Activated CD4-positive, CD25-positive, alpha-beta regulatory T cell treated with anti-CD3 and anti-CD28 coated beads, Interleukin-2, amount 50 U/mL, for 16 hours (primary cell): ENCODE data around the gene GSTA1.
A peak's percentile ranks its signal among the peaks of the same experiment; 100 is the strongest.
"Not testable (repeated sequence)": the region's sequence is repeated elsewhere in the genome, so short reads cannot be mapped to it uniquely, and the experiment has no call there.

Source experiments
- DNase-seq: peaks from one replicate; pipeline ENCODE4 v3.0.0-alpha.2; 2020; ENCODE audit warnings: low read depth, low spot score

The GSTA1 gene

DNA sequence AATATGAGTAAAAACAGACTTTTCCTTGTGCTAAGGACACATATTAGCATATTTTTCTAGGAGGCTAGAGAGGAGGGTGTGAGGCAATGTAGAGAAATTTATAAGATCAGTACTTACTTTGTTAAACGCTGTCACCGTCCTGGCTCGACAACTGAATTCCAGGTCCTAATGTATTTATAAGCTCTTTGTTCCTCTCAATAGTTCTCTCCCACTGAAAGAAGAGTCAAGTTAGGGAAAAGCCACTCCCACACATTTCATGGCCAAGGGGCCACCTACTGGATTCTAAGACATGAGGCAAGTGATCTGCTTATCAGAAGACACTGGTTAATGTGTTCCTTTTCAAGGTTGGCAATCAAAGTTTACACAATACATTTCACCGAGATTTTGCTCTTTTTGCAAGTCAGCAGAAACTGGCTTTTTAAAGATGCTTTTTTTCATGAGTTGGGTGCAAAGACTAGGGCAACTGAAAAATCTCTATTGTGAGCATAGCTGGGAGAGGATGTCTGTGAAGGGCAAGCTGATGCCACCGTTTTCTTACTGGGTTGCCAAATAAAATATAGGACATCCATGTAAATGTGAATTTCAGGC lies at the start of gene GSTA1:
Gene GSTA1, minus strand, starts transcription at position 149 of the 588 bp plus-strand sequence. CDS start 4,549 bp downstream, outside the sequence.
- not testable (repeated sequence) for DNase-seq

DNA sequence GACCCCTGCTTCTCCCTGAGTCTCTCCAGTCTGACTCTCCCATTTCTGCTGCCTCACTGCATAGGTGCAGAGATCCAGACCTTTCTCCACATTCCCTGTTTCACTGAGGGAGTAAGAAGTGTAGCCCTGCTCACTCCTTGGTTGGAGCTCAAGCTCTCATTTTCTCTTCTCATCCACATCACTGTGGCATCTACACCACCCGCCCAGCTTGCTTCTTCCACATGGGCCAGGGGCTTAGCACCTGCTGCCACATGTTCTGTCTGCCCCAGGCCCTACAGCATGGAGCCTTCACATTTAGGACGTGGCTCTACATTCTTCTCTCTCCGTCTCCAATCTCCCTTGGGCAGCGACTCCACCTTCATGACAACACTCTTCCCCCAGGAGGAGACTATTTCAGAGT lies 45.5 kb upstream of the GSTA1 start:
- no peak for DNase-seq

DNA sequence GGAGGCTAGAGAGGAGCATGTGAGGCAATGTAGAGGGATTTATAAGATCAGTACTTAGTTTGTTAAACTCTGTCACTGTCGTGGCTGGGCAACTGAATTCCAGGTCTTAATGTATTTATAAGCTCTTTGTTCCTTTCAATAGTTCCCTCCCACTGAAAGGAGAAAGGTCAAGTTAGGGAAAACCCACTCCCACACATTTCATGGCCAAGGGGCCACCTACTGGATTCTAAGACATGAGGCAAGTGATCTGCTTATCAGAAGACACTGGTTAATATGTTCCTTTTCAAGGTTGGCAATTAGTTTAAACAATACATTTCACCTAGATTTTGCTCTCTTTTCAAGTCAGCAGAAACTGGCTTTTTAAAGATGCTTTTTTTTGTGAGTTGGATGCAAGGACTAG lies 42.4 kb upstream of the GSTA1 start:
- DNase-seq, result no peak

- DNase-seq, result no peak
Observed at GRCh38 chr6:52843605-52844004, 40.0 kb upstream of the GSTA1 start.

- no peak for DNase-seq
Observed at GRCh38 chr6:52840763-52841585, 37.4 kb upstream of the GSTA1 start, which contains the start of gene GSTA5. TSS of gene GSTA5 (minus strand) at chr6:52840813.

DNA sequence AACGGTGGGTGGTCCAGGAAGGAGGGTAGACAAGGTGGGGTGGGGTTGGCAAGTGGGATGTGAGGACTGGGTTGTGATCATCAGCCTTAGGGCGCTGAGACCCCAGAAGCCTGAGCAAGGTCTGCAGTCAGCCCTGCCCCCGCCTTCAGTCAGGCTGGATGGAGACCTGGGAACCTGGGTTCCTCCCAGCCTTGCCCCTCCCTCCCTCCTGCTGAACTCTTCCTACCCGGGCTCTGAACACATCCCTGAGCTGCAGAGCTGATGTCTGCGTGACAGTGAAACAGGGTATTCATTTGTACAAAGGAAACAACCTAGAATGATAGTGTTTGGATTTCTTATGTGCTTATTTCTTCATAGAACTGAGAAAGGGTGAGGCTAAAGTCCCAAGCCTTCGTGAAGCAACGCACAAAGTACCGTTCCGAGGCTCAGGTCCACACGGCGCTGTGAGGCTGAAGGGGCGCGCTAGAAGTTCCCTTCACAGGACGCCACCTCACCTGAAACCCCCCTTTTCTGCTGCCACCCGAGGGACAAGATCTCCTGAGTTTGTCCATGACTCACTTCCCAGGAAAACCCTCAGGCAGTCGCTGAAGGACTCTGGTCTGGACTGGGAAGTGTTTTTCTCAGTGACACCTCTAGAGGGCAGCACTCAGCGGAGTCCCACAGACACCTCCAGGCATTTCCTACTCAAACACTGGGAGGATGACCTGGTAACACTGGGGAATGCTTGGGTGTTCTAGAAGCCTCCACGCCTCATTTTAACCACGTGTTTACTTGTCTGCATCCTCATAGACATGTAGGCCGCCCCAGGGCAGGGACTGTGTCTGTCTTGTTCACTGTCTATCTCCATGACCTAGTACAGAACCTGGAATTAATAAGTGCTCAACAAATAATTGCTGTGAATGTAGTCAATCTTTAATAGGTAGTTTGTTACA lies 35.8 kb upstream of the GSTA1 start:
- peak; percentile 11 for DNase-seq

- no peak for DNase-seq
Observed at GRCh38 chr6:52834481-52834880, 30.9 kb upstream of the GSTA1 start.

- DNase-seq, result not testable (repeated sequence)
Observed at GRCh38 chr6:52830869-52831268, 27.3 kb upstream of the GSTA1 start.

DNA sequence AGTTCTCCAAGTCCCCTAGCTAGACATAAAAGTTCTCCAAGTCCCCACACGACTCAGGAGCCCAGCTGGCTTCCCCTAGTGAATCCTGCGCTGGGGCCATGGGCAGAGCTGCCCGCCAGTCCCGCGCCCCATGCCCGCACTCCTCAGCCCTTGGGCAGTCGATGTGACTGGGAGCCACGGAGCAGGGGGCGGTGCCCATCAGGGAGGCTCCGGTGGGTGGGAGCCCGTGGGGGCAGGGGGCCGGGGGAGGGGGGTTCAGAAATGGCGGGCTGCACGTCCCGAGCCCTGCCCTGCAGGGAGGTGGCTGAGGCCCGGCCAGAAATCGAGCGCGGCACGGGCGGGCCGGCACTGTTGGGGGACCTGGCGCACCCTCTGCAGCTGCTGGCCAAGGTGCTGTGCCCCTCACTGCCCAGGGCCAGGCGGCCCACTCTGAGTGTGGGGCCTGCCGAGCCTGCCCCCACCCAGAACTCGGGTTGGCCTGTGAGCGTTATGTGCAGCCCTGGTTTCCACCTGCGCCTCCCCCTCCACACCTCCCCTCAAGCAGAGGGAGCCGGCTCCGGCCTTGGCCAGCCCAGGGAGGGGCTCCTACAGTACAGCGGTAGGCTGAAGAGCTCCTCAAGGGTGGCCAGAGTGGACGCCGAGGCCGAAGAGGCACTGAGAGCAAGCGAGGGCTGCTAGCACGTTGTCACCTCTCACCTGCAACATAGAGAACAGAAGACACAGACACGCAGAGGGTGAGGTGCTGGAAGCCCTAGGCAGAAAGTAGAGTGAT lies 25.6 kb upstream of the GSTA1 start:
- no peak for DNase-seq

DNA sequence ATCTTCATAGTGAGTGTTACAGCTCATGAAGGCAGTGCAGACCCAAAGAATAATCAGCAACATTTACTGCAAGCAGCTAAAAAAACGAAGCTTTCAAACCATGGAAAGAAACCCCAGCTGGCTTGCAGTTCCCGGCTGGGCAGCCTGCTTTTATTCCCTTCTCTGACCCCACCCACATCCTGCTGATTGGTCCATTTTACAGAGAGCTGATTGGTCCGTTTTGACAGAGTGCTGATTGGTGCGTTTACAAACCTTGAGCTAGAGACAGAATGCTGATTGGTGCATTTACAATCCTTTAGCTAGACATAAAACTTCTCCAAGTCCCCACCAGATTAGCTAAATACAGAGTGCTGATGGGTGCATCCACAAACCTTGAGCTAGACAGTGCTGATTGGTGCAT lies 25.0 kb upstream of the GSTA1 start:
- DNase-seq, result not testable (repeated sequence)

- not testable (repeated sequence) for DNase-seq
Observed at GRCh38 chr6:52827073-52827783, 23.6 kb upstream of the GSTA1 start.

DNA sequence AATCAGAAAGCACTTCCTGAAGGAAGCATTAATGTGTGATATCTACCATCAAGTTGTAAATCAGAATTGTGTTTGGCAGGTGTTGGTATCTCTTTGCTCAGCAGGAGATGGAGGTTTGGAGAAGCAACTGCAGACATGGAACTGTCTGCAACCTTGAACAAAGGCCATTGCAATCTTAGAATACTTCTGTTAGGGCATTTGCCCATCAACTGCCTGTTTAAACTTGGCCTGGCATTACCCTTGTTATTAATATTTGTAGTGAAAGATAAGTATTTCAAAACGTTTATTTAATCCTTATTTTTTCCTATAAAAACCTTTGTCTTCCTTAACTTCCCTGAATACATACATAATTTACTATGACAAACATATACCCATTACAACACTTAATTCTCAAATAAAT lies 22.9 kb upstream of the GSTA1 start:
- DNase-seq, result no peak

DNA sequence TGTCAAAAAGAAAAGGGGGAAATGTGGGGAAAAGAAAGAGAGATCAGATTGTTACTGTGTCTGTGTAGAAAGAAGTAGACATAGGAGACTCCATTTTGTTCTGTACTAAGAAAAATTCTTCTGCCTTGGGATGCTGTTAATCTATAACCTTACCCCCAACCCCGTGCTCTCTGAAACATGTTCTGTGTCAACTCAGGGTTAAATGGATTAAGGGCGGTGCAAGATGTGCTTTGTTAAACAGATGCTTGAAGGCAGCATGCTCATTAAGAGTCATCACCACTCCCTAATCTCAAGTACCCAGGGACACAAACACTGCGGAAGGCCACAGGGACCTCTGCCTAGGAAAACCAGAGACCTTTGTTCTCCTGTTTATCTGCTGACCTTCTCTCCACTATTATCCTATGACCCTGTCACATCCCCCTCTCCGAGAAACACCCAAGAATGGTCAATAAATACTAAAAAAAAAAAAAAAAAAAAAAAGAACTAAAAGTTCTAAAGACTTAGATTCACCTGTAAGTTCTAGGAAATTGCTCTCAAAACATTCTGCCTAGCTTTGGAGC lies 22.4 kb upstream of the GSTA1 start:
- DNase-seq, result not testable (repeated sequence)

GRCh38 chr6:52825270-52825793 lies 21.7 kb upstream of the GSTA1 start:
- DNase-seq, result not testable (repeated sequence)

DNA sequence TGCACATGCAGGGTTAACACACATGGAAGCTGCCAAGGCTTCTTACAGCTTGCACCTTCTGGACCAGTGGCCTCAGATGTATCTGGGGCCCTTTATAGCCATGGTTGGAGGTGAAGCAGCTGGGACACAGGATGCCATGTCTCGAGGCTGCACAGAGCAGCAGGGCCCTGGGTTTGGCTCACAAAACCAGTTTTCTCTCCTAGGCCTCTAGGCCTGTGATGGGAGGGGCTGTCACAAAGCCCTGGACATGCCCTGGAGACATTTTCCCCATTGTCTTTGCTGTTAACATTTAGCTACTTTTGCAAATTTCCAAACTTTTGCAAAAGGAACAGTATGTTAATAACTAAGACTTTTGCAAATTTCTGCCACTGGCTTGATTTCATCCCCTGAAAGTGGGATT lies 18.2 kb upstream of the GSTA1 start:
- DNase-seq, result no peak

DNA sequence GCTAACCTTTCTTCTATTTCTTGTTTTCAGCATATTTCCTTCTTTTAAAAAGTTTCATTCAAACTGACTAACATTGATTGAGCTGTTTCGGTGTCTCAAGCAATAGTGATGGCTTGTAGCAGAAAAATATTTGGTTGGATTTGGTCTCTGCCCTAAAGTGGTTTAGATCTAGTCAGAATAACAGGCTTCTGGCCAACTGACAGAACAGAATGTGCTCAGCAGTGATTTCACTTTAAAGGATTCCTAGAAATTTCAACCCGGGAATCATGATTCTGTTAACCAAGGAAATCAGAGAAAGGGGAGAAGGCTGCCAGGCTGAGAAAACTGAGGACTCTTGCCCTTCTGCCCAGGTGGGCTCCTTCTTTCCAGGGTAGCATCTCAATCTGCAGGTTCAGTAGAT lies 16.6 kb upstream of the GSTA1 start:
- no peak for DNase-seq

GRCh38 chr6:52815167-52816092 lies 11.8 kb upstream of the GSTA1 start:
- no peak for DNase-seq

GRCh38 chr6:52814545-52814944 lies 10.9 kb upstream of the GSTA1 start:
- not testable (repeated sequence) for DNase-seq

DNA sequence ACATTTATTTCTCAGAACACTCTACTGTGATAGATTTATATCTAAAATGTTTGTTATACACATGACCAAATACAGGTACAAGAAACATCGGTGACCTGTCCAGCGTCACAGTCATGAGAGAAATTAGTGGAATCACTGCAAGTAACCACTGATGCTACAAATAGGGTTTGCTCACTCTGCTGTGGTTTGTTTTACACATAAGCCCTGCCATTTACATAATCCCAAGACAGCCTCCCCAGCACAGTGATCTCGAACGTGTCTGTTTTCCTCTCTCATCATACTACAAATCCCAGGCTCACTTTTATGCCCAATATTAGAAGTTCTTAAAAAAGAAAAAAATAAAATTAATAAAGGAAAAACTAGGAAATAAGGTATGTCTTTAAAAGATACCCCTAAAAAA lies 6.2 kb upstream of the GSTA1 start:
- DNase-seq, result not testable (repeated sequence)
